SK-N-MC (cell line): ENCODE data around the gene SPART.
A peak's percentile ranks its signal among the peaks of the same experiment; 100 is the strongest.

ENCODE experiments used
- DNase-seq: peaks from one replicate; pipeline ENCODE4 v3.0.0-alpha.2; 2011; ENCODE audit warnings: low read depth, low spot score
- H3K27ac ChIP-seq: fragments of 200-600 bp; sonication (generic); 2 replicates; pipeline ENCODE4 v1.5.1; 2016; ENCODE audit warnings: mixed run types
- H3K36me3 ChIP-seq: fragments of 200-600 bp; sonication (generic); 2 replicates; pipeline ENCODE4 v1.6.1; 2017; ENCODE audit warnings: antibody characterized with exemption, low read length, mixed read lengths; ENCODE audit not compliant: insufficient read depth
- H3K4me3 ChIP-seq: fragments of 200-600 bp; sonication (generic); 2 replicates; pipeline ENCODE4 v1.5.1; 2016
- H3K9ac ChIP-seq: fragments of 200-600 bp; sonication (generic); 2 replicates; pipeline ENCODE4 v1.8.0; 2017; ENCODE audit warnings: mixed run types, mixed read lengths; ENCODE audit not compliant: insufficient read length
- H3K9me3 ChIP-seq: fragments of 200-600 bp; sonication (generic); 2 replicates; pipeline ENCODE4 v1.6.1; 2017; ENCODE audit warnings: low read depth, mild to moderate bottlenecking, antibody characterized with exemption, low read length, moderate library complexity, mixed read lengths
- EZH2 ChIP-seq: fragments of 200-600 bp; sonication (generic); IDR thresholded peaks from one replicate; pipeline ENCODE4 v1.6.1; 2017; ENCODE audit warnings: antibody characterized with exemption
- FOXP2 ChIP-seq: optimal IDR thresholded peaks from 2 replicates; pipeline ENCODE3; 2011; ENCODE audit warnings: mild to moderate bottlenecking, moderate library complexity; ENCODE audit not compliant: insufficient read depth; ENCODE audit errors: extremely low read length, control extremely low read depth
- POLR2AphosphoS5 ChIP-seq: IDR thresholded peaks from 2 replicates; pipeline ENCODE4 v1.6.1; 2012; ENCODE audit warnings: mild to moderate bottlenecking, low read depth, low read length, borderline replicate concordance

SPART gene, protein sequence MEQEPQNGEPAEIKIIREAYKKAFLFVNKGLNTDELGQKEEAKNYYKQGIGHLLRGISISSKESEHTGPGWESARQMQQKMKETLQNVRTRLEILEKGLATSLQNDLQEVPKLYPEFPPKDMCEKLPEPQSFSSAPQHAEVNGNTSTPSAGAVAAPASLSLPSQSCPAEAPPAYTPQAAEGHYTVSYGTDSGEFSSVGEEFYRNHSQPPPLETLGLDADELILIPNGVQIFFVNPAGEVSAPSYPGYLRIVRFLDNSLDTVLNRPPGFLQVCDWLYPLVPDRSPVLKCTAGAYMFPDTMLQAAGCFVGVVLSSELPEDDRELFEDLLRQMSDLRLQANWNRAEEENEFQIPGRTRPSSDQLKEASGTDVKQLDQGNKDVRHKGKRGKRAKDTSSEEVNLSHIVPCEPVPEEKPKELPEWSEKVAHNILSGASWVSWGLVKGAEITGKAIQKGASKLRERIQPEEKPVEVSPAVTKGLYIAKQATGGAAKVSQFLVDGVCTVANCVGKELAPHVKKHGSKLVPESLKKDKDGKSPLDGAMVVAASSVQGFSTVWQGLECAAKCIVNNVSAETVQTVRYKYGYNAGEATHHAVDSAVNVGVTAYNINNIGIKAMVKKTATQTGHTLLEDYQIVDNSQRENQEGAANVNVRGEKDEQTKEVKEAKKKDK

GRCh38 chr13:36346222-36347083 lies at the start of gene SPART:
TSS of gene SPART (minus strand) at chr13:36346394. CDS start at chr13:36335830, 10,564 bp downstream.
- Histone ChIP-seq H3K27ac (peak within 1 kb of the TSS; percentile 98), H3K9me3 (no peaks in the 10 kb centered on the region), H3K4me3 (peak within 1 kb of the TSS; percentile 99), H3K36me3 (peaks cover 25% of the 10 kb centered on the region), H3K9ac (peak within 1 kb of the TSS; percentile 95)
- TF ChIP-seq EZH2 (no peak), POLR2AphosphoS5 (peak; percentile 81), FOXP2 (peak; percentile 84)
- DNase-seq, result peak; percentile 96

DNA sequence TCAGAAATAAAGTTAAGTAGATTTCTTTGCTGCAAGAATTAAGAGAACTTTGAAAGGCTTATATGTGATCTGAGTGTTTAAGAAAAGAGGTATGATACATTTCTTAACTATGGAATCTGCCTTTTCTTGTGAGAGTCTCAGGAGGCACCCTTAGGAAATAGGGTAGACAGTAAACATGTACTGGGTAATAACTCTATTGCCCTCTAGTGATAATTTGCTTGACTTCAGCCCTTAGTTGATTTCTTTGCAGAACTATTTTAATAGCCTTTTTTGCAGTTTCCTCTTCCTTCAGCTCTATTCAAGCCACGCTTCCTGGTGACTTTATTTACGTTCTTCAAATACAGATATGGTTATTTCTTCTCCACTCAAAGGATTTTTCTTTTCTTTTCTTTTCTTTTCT lies 49.1 kb upstream of the SPART start:
- no peaks in the 10 kb centered on the region for H3K36me3 ChIP-seq

GRCh38 chr13:36385489-36385888 lies 39.3 kb upstream of the SPART start:
- DNase-seq, result no peak
- H3K4me3 ChIP-seq, result no peak overlapping the region
- TF ChIP-seq FOXP2 (no peak), EZH2 (no peak), POLR2AphosphoS5 (no peak)
- no peaks in the 10 kb centered on the region for H3K36me3 ChIP-seq
- no peak overlapping the region for H3K27ac ChIP-seq
- no peaks in the 10 kb centered on the region for H3K9me3 ChIP-seq
- H3K9ac ChIP-seq, result no peak overlapping the region

More for the DNA sequence above, 49.1 kb upstream of the SPART start:
- no peak overlapping the region for H3K9ac ChIP-seq
- H3K9me3 ChIP-seq, result no peaks in the 10 kb centered on the region; the same call in 1 of the 2 replicates
- no peak for TF ChIP-seq FOXP2
- TF ChIP-seq POLR2AphosphoS5, result no peak
- TF ChIP-seq EZH2, result no peak
- peak; percentile 73 for DNase-seq
- no peak overlapping the region for H3K27ac ChIP-seq
- no peak overlapping the region for H3K4me3 ChIP-seq

GRCh38 chr13:36382030-36382429 lies 35.8 kb upstream of the SPART start:
- TF ChIP-seq FOXP2 (no peak), EZH2 (no peak), POLR2AphosphoS5 (no peak)
- no peak for DNase-seq
- Histone ChIP-seq H3K9me3 (no peaks in the 10 kb centered on the region), H3K4me3 (no peak overlapping the region), H3K9ac (no peak overlapping the region), H3K36me3 (no peaks in the 10 kb centered on the region), H3K27ac (no peak overlapping the region)

- Histone ChIP-seq H3K9me3 (no peaks in the 10 kb centered on the region), H3K36me3 (no peaks in the 10 kb centered on the region)
These were observed 31.8 kb upstream of the SPART start for GRCh38 chr13:36377826-36378468.

GRCh38 chr13:36374063-36374462 lies 27.9 kb upstream of the SPART start:
- no peak for DNase-seq
- no peak overlapping the region for H3K4me3 ChIP-seq
- H3K9ac ChIP-seq, result no peak overlapping the region
- H3K9me3 ChIP-seq, result no peaks in the 10 kb centered on the region
- no peaks in the 10 kb centered on the region for H3K36me3 ChIP-seq
- no peak for TF ChIP-seq EZH2
- no peak for TF ChIP-seq FOXP2
- no peak for TF ChIP-seq POLR2AphosphoS5
- H3K27ac ChIP-seq, result peak overlapping the region; percentile 68

More at GRCh38 chr13:36377826-36378468, 31.8 kb upstream of the SPART start:
- peak overlapping the region; percentile 95 for H3K27ac ChIP-seq
- TF ChIP-seq POLR2AphosphoS5 (peak; percentile 61; the same call in 1 of the 2 replicates), EZH2 (no peak)
- peak overlapping the region; percentile 57 for H3K4me3 ChIP-seq
- peak; percentile 96 for DNase-seq
- peak overlapping the region; percentile 17 for H3K9ac ChIP-seq

- peak overlapping the region; percentile 98 for H3K27ac ChIP-seq
- TF ChIP-seq EZH2, result no peak
- no peak for TF ChIP-seq FOXP2
- TF ChIP-seq POLR2AphosphoS5, result no peak
- H3K9me3 ChIP-seq, result no peaks in the 10 kb centered on the region
- no peak for DNase-seq
- peaks cover 4% of the 10 kb centered on the region; the same call in 1 of the 2 replicates for H3K36me3 ChIP-seq
- H3K4me3 ChIP-seq, result no peak overlapping the region
- H3K9ac ChIP-seq, result no peak overlapping the region
These were observed 25.0 kb upstream of the SPART start for GRCh38 chr13:36371185-36371584.

DNA sequence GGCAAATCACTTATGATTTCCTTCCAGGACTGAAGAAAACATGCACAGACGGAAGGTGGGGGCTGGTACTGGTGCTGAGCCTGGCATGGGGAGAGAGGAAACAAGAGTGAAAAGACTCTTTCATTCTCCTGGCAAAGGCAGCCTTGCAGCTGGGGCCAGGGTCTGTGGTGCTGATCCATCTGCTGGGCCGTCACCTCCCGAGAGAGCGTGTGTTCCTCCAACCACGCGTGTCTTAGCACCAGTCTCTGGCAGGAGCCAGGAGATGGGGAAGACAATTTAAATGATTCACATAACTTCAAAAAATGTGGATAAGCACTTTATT lies 23.9 kb upstream of the SPART start:
- Histone ChIP-seq H3K9ac (peak overlapping the region; percentile 10), H3K36me3 (peaks cover 7% of the 10 kb centered on the region; the same call in 1 of the 2 replicates), H3K27ac (peak overlapping the region; percentile 98), H3K9me3 (no peaks in the 10 kb centered on the region), H3K4me3 (peak overlapping the region; percentile 68; the same call in 1 of the 2 replicates)
- TF ChIP-seq POLR2AphosphoS5 (no peak), FOXP2 (no peak), EZH2 (no peak)
- DNase-seq, result no peak
